H9 (cell line): ENCODE measurements around the gene AFF2. TPM values are rescaled to one million over a fixed set of nuclear protein-coding genes. Genes with fewer than 3 reads are reported as not detected.

Experiments
- DNase-seq: peaks from one replicate; pipeline ENCODE4 v3.0.0-alpha.2; 2017
- H2AFZ ChIP-seq: one replicate; pipeline ENCODE4 v1.6.1; 2013; ENCODE audit warnings: mild to moderate bottlenecking, low read length, control low read depth, moderate library complexity
- H2AK5ac ChIP-seq: 2 replicates; pipeline ENCODE4 v1.6.1; 2013; ENCODE audit warnings: low read length, control low read depth, mixed read lengths; ENCODE audit not compliant: insufficient read length
- H2BK120ac ChIP-seq: one replicate; pipeline ENCODE4 v1.6.1; 2013; ENCODE audit warnings: low read depth, mild to moderate bottlenecking, low read length, control low read depth, inconsistent platforms; ENCODE audit not compliant: poor library complexity, severe bottlenecking
- H2BK12ac ChIP-seq: 2 replicates; pipeline ENCODE4 v1.6.1; 2013; ENCODE audit warnings: low read length, control low read depth, mixed read lengths, low read depth; ENCODE audit not compliant: insufficient read length
- H2BK15ac ChIP-seq: 2 replicates; pipeline ENCODE4 v1.6.1; 2013; ENCODE audit warnings: low read depth, low read length, control low read depth
- H2BK20ac ChIP-seq: one replicate; pipeline ENCODE4 v1.6.1; 2013; ENCODE audit warnings: low read depth, mild to moderate bottlenecking, low read length, control low read depth, inconsistent platforms; ENCODE audit not compliant: poor library complexity, severe bottlenecking
- H2BK5ac ChIP-seq: 2 replicates; pipeline ENCODE4 v1.6.1; 2013; ENCODE audit warnings: low read length, control low read depth, mixed read lengths; ENCODE audit not compliant: insufficient read length
- H3K14ac ChIP-seq: 2 replicates; pipeline ENCODE4 v1.6.1; 2013; ENCODE audit warnings: low read length, control low read depth; ENCODE audit not compliant: insufficient read depth
- H3K18ac ChIP-seq: 2 replicates; pipeline ENCODE4 v1.6.1; 2013; ENCODE audit warnings: low read depth, mild to moderate bottlenecking, mixed read lengths, low read length, control low read depth; ENCODE audit not compliant: insufficient read length
- H3K23ac ChIP-seq: 2 replicates; pipeline ENCODE4 v1.6.1; 2013; ENCODE audit warnings: low read length, control low read depth, mixed read lengths, low read depth; ENCODE audit not compliant: insufficient read length
- H3K23me2 ChIP-seq: 2 replicates; pipeline ENCODE4 v1.6.1; 2013; ENCODE audit warnings: low read depth, mild to moderate bottlenecking, mixed read lengths, low read length, control low read depth; ENCODE audit not compliant: insufficient read length, poor library complexity, severe bottlenecking
- H3K27ac ChIP-seq: 2 replicates; pipeline ENCODE4 v1.5.1; 2013; ENCODE audit warnings: low read length, control low read depth, mixed read lengths, low read depth; ENCODE audit not compliant: insufficient read length
- H3K27me3 ChIP-seq: 2 replicates; pipeline ENCODE4 v1.6.1; 2013; ENCODE audit warnings: low read length, control low read depth, inconsistent platforms; ENCODE audit not compliant: insufficient read depth
- H3K4ac ChIP-seq: 2 replicates; pipeline ENCODE4 v1.6.1; 2013; ENCODE audit warnings: low read depth, mild to moderate bottlenecking, control low read depth, inconsistent platforms, low read length, moderate library complexity
- H3K4me1 ChIP-seq: 2 replicates; pipeline ENCODE4 v1.6.1; 2013; ENCODE audit warnings: low read length, control low read depth, inconsistent platforms; ENCODE audit not compliant: insufficient read depth
- H3K4me2 ChIP-seq: 2 replicates; pipeline ENCODE4 v1.6.1; 2013; ENCODE audit warnings: low read length, control low read depth, mixed read lengths; ENCODE audit not compliant: insufficient read length, insufficient read depth
- H3K56ac ChIP-seq: 2 replicates; pipeline ENCODE4 v1.6.1; 2013; ENCODE audit warnings: low read depth, mild to moderate bottlenecking, mixed read lengths, low read length, control low read depth; ENCODE audit not compliant: insufficient read length
- H3K79me1 ChIP-seq: 2 replicates; pipeline ENCODE4 v1.6.1; 2013; ENCODE audit warnings: low read depth, mild to moderate bottlenecking, moderate library complexity, low read length, control low read depth, inconsistent platforms; ENCODE audit not compliant: insufficient read depth, poor library complexity, severe bottlenecking
- H3K79me2 ChIP-seq: 2 replicates; pipeline ENCODE4 v1.6.1; 2013; ENCODE audit warnings: low read length, control low read depth, inconsistent platforms; ENCODE audit not compliant: insufficient read depth
- H3K9ac ChIP-seq: 2 replicates; pipeline ENCODE4 v1.6.1; 2013; ENCODE audit warnings: low read length, control low read depth, mixed read lengths; ENCODE audit not compliant: insufficient read length; ENCODE audit errors: extremely low read depth
- H3K9me3 ChIP-seq: one replicate; pipeline ENCODE4 v1.6.1; 2013; ENCODE audit warnings: low read depth, low read length, inconsistent platforms; ENCODE audit not compliant: control insufficient read depth
- H3T11ph ChIP-seq: one replicate; pipeline ENCODE4 v1.6.1; 2013; ENCODE audit warnings: mild to moderate bottlenecking, low read length, control low read depth, inconsistent platforms
- H4K20me1 ChIP-seq: one replicate; pipeline ENCODE4 v1.6.1; 2013; ENCODE audit not compliant: control insufficient read depth, insufficient read length, insufficient read depth
- H4K5ac ChIP-seq: 2 replicates; pipeline ENCODE4 v1.6.1; 2013; ENCODE audit warnings: low read depth, mild to moderate bottlenecking, mixed read lengths, low read length, control low read depth; ENCODE audit not compliant: insufficient read length
- H4K8ac ChIP-seq: replicated peaks from 2 replicates; pipeline ENCODE4 v1.6.1; 2013; ENCODE audit warnings: low read length, control low read depth, mixed read lengths, low read depth; ENCODE audit not compliant: insufficient read length
- H4K91ac ChIP-seq: 2 replicates; pipeline ENCODE4 v1.6.1; 2013; ENCODE audit warnings: low read depth, mild to moderate bottlenecking, moderate library complexity, mixed read lengths, low read length, control low read depth; ENCODE audit not compliant: insufficient read length
- H3K27ac Mint-ChIP-seq, 3 experiments: 2 replicates in 2 of 3; 3 replicates in 1 of 3; pipeline ENCODE4 v1.8.0; 2020 to 2021; ENCODE audit warnings: mixed read lengths in 3 of 3, mild to moderate bottlenecking in 1 of 3, moderate library complexity in 1 of 3
- H3K27me3 Mint-ChIP-seq: 2 replicates; pipeline ENCODE4 v1.8.0; 2021; ENCODE audit warnings: low read depth, mild to moderate bottlenecking, moderate library complexity, mixed read lengths
- H3K36me3 Mint-ChIP-seq, 3 experiments: 2 replicates in 2 of 3; 3 replicates in 1 of 3; pipeline ENCODE4 v1.8.0; 2020 to 2021; ENCODE audit warnings: low read depth in 3 of 3, mixed read lengths in 3 of 3; ENCODE audit not compliant: insufficient read depth in 1 of 3
- H3K4me1 Mint-ChIP-seq, 2 experiments: 2 replicates each; pipeline ENCODE4 v1.8.0; 2020; ENCODE audit warnings: mixed read lengths in 2 of 2
- H3K4me3 Mint-ChIP-seq, 2 experiments: 2 replicates in 1 of 2; 3 replicates in 1 of 2; pipeline ENCODE4 v1.8.0; 2020 to 2021; ENCODE audit warnings: mild to moderate bottlenecking in 2 of 2, mixed read lengths in 2 of 2, moderate library complexity in 1 of 2
- H3K9me3 Mint-ChIP-seq, 2 experiments: 2 replicates in 1 of 2; 3 replicates in 1 of 2; pipeline ENCODE4 v1.8.0; 2020; ENCODE audit warnings: mild to moderate bottlenecking in 2 of 2, mixed read lengths in 2 of 2, moderate library complexity in 1 of 2
- CTCF ChIP-seq: fragments of 200-600 bp; sonication (generic); conservative IDR thresholded peaks from 3 replicates; pipeline ENCODE4 v1.8.0; 2021; ENCODE audit warnings: antibody characterized with exemption, mild to moderate bottlenecking
- WGBS: extraction: QIAGEN DNeasy Blood & Tissue Kit; methylation state at CpG from one replicate; pipeline ENCODE4 v1.1.7; 2013; ENCODE audit warnings: missing lambda C conversion rate, low lambda C conversion rate, mixed read lengths; ENCODE audit not compliant: insufficient read length; ENCODE audit errors: extremely low coverage; 5-methylcytosine and 5-hydroxymethylcytosine counted together
- total RNA-seq: library from RNA; stranded (reverse); gene quantifications from 2 replicates; pipeline ENCODE4 v1.2.1, GENCODE V29; 2021

Gene AFF2
- total RNA-seq, 1 experiment from 2014 or later: 14.6 TPM

- no peak overlapping the region for H3K23ac ChIP-seq
- no peak for TF ChIP-seq CTCF
- no peak overlapping the region for H3K14ac ChIP-seq
- no peak overlapping the region for H2BK20ac ChIP-seq
- peaks cover 49% of the 10 kb centered on the region for H3K9me3 ChIP-seq
- no peak overlapping the region for H3K27ac ChIP-seq
- H3K4me2 ChIP-seq: no peak overlapping the region
- H4K91ac ChIP-seq: no peak overlapping the region
- no peak for DNase-seq
- H3K23me2 ChIP-seq: no peaks in the 10 kb centered on the region
- H3K9me3 Mint-ChIP-seq: peaks cover 66 to 72% of the 10 kb centered on the region in 2 experiments
- peaks cover 2% of the 10 kb centered on the region; the same call in 1 of the 2 replicates for H3K27me3 Mint-ChIP-seq
- no peaks in the 10 kb centered on the region for H3K4me1 Mint-ChIP-seq
- H3K36me3 Mint-ChIP-seq: peaks cover 27 to 38% (median 28%) of the 10 kb centered on the region in 3 experiments
- no peak overlapping the region for H3T11ph ChIP-seq
- H3K56ac ChIP-seq: no peak overlapping the region
- no peaks in the 10 kb centered on the region for H4K20me1 ChIP-seq
- no peaks in the 10 kb centered on the region for H3K79me1 ChIP-seq
- no peaks in the 10 kb centered on the region for H3K4me1 ChIP-seq
- H2BK5ac ChIP-seq: no peak overlapping the region
- no peak overlapping the region for H2BK15ac ChIP-seq
- H2AK5ac ChIP-seq: no peak overlapping the region
- no peak overlapping the region for H3K4ac ChIP-seq
- no peak overlapping the region for H3K4me3 Mint-ChIP-seq
- no peak overlapping the region for H4K5ac ChIP-seq
- WGBS: no CpG with 5 or more reads among the region's 2 CpGs
- no peak overlapping the region for H2BK120ac ChIP-seq
- no peak overlapping the region for H3K9ac ChIP-seq
- H2AFZ ChIP-seq: no peak overlapping the region
- no peaks in the 10 kb centered on the region for H3K79me2 ChIP-seq
- no peak overlapping the region for H3K18ac ChIP-seq
- H3K27me3 ChIP-seq: no peaks in the 10 kb centered on the region
- no peak overlapping the region for H4K8ac ChIP-seq
- H2BK12ac ChIP-seq: no peak overlapping the region
- no peak overlapping the region for H3K27ac Mint-ChIP-seq
Observed at GRCh38 chrX:148672517-148672916, 172.1 kb downstream of the AFF2 start.
